GM12878 (cell line): ENCODE measurements around the gene SEMA5B. TPM values are rescaled to one million over a fixed set of nuclear protein-coding genes. Genes with fewer than 3 reads are reported as not detected.

ENCODE experiments used
- ATAC-seq: fragments of 200-7000 bp; cut with Tn5 transposase; 3 replicates; pipeline ENCODE4 v1.9.1; 2020; ENCODE audit warnings: mild to moderate bottlenecking, moderate library complexity
- BruUV-seq: library from RNA; stranded (reverse); fragments of 400-500 nt; replicated peaks from 2 replicates; lab custom pipeline; 2021; lab: Mats Ljungman, UMichigan
- CTCF ChIA-PET: fragments of 300-600 bp; sonication (Branson Sonifier 250); formaldehyde crosslinking; extraction: SDS; loops from one replicate; lab custom pipeline; 2021; ENCODE audit warnings: inconsistent platforms; lab: Yijun Ruan, JAX
- POLR2A ChIA-PET: fragments of 350-600 bp; formaldehyde crosslinking; extraction: SDS; loops from one replicate; lab custom pipeline; 2021; ENCODE audit warnings: inconsistent platforms; lab: Charles Lee
- RAD21 ChIA-PET: fragments of 300-600 bp; sonication (Branson Sonifier 250); formaldehyde crosslinking; loops from one replicate; lab custom pipeline; 2023; ENCODE audit warnings: antibody characterized with exemption; ENCODE audit not compliant: unreplicated experiment; lab: Charles Lee
- SMC1A ChIA-PET: fragments of 300-600 bp; sonication (Branson Sonifier 250); formaldehyde crosslinking; loops from one replicate; lab custom pipeline; 2023; ENCODE audit not compliant: unreplicated experiment, uncharacterized antibody; lab: Charles Lee
- DNase-seq: peaks from one replicate; pipeline ENCODE4 v3.0.0-alpha.2; 2011; ENCODE audit warnings: low read depth, low spot score
- FAIRE-seq: peaks from 3 replicates; lab custom pipeline; 2011; peaks lifted over from hg19 to GRCh38; lab: Jason Lieb, UNC
- H2AFZ ChIP-seq: 2 replicates; pipeline ENCODE4 v1.6.0; 2011; ENCODE audit warnings: low read depth, low read length, control low read depth; ENCODE audit not compliant: control insufficient read depth
- H3K27ac ChIP-seq: 2 replicates; pipeline ENCODE4 v1.5.1; 2011; ENCODE audit warnings: control low read depth; ENCODE audit not compliant: control insufficient read depth, insufficient read depth
- H3K27me3 ChIP-seq, 2 experiments: replicated peaks in 1 of 2; 2 replicates each; pipeline versions ENCODE4 v1.6.0 to v1.6.1; 2011; ENCODE audit warnings: low read length in 1 of 2; ENCODE audit not compliant: control insufficient read depth in 2 of 2, insufficient read depth in 2 of 2
- H3K36me3 ChIP-seq, 2 experiments: 2 replicates each; pipeline ENCODE4 v1.5.1; 2011; ENCODE audit warnings: low read length in 1 of 2; ENCODE audit not compliant: control insufficient read depth in 2 of 2, insufficient read depth in 2 of 2
- H3K4me1 ChIP-seq: 2 replicates; pipeline ENCODE4 v1.6.1; 2011; ENCODE audit warnings: mild to moderate bottlenecking, low read length, moderate library complexity, mixed read lengths; ENCODE audit not compliant: control insufficient read depth, insufficient read depth
- H3K4me2 ChIP-seq: 2 replicates; pipeline ENCODE4 v1.6.0; 2011; ENCODE audit warnings: control low read depth; ENCODE audit not compliant: control insufficient read depth, insufficient read depth
- H3K4me3 ChIP-seq: fragments of 200-600 bp; sonication (generic); 2 replicates; pipeline ENCODE4 v1.5.1; 2016
- H3K79me2 ChIP-seq: 2 replicates; pipeline ENCODE4 v1.6.0; 2011; ENCODE audit warnings: low read length; ENCODE audit not compliant: control insufficient read depth, insufficient read depth
- H3K9ac ChIP-seq: 2 replicates; pipeline ENCODE4 v1.8.0; 2011; ENCODE audit warnings: low read length, control low read depth, mixed read lengths; ENCODE audit not compliant: control insufficient read depth, insufficient read depth
- H3K9me3 ChIP-seq: replicated peaks from 3 replicates; pipeline ENCODE4 v1.5.1; 2011; ENCODE audit warnings: mild to moderate bottlenecking, low read length; ENCODE audit not compliant: control insufficient read depth, insufficient read depth
- H4K20me1 ChIP-seq: 2 replicates; pipeline ENCODE4 v1.6.0; 2011; ENCODE audit not compliant: control insufficient read depth, insufficient read depth
- BCLAF1 ChIP-seq: fragments of 450-650 bp; IDR thresholded peaks from 2 replicates; pipeline ENCODE4 v1.6.1; 2017; ENCODE audit warnings: antibody characterized with exemption, mild to moderate bottlenecking, moderate library complexity
- DPF2 ChIP-seq: fragments of 450-650 bp; IDR thresholded peaks from 2 replicates; pipeline ENCODE4 v1.6.1; 2017; ENCODE audit warnings: mild to moderate bottlenecking
- EED ChIP-seq: sonication (generic); IDR thresholded peaks from 2 replicates; pipeline ENCODE4 v1.6.1; 2016; ENCODE audit warnings: antibody characterized with exemption, low read depth
- JUND ChIP-seq: IDR thresholded peaks from 2 replicates; pipeline ENCODE4 v1.6.1; 2012; ENCODE audit warnings: low read depth, mild to moderate bottlenecking, low read length, improper control_type of control experiment, moderate library complexity
- MAX ChIP-seq: IDR thresholded peaks from 2 replicates; pipeline ENCODE4 v1.6.1; 2012; ENCODE audit warnings: low read depth, low read length, improper control_type of control experiment
- SMAD1 ChIP-seq: fragments of 450-650 bp; IDR thresholded peaks from 2 replicates; pipeline ENCODE4 v1.6.1; 2018; ENCODE audit warnings: mild to moderate bottlenecking, low read depth; ENCODE audit not compliant: partially characterized antibody
- SUZ12 ChIP-seq: fragments of 200-600 bp; sonication (generic); IDR thresholded peaks from one replicate; pipeline ENCODE4 v1.6.1; 2018; ENCODE audit warnings: antibody characterized with exemption, mild to moderate bottlenecking; ENCODE audit not compliant: unreplicated experiment
- WGBS: methylation state at CpG from one replicate; pipeline ENCODE4 v1.1.6; 2016; ENCODE audit warnings: low lambda C conversion rate; ENCODE audit not compliant: insufficient replicate concordance, insufficient coverage; ENCODE audit errors: missing lambda C conversion rate; 5-methylcytosine and 5-hydroxymethylcytosine counted together
- in situ Hi-C: fragments of 300-500 bp; cut with MboI; formaldehyde crosslinking; loops from 9 replicates; pipeline ENCODE4 v1.14.3; 2018; ENCODE audit warnings: mixed read lengths
- intact Hi-C: fragments of 100-400 bp; cut with micrococcal nuclease; formaldehyde crosslinking; loops from one replicate; pipeline ENCODE4 v1.14.2; 2022; ENCODE audit not compliant: unreplicated experiment
- polyA plus RNA-seq, 11 experiments: library from polyadenylated mRNA; depleted of rRNA in 4 of 11; unstranded in 6 of 11; stranded (reverse) in 5 of 11; fragments of >200 nt; fragmentation: Nextera tagmentation in 4 of 11; fragmentation: Illumina TruSeq in 1 of 11; extraction: Ambion mirVana in 4 of 11; extraction: Trizol in 1 of 11; gene quantifications; 1 replicate in 1 of 11; 2 replicates in 10 of 11; pipeline versions ENCODE4 v1.2.1 to v1.2.3, GENCODE V29; 2011 to 2016; ENCODE audit warnings: inconsistent platforms in 2 of 11, missing spikeins in 2 of 11, low read depth in 1 of 11
- total RNA-seq, 4 experiments: library from RNA; depleted of rRNA in 3 of 4; stranded (reverse); fragments of >200 nt in 3 of 4; fragmentation: Illumina TruSeq in 1 of 4; extraction: Trizol in 1 of 4; gene quantifications; 2 replicates each; pipeline versions ENCODE4 v1.2.1 to v1.2.3, GENCODE V29; 2013 to 2021

The SEMA5B gene
- total and polyA plus RNA-seq, 10 of the 15 experiments (the other 5 are each of a cell fraction or from before 2014, with no cell fraction given), result 0.05 TPM; not detected in 9

GRCh38 chr3:123048480-123049237, 21.1 kb upstream of the SEMA5B start:
- Histone ChIP-seq H3K4me3 (no peak overlapping the region), H3K9ac (no peak overlapping the region), H4K20me1 (no peaks in the 10 kb centered on the region), H3K79me2 (no peaks in the 10 kb centered on the region), H2AFZ (no peak overlapping the region), H3K27me3 (peaks cover 2 to 3% of the 10 kb centered on the region in 2 experiments; a peak in 2 of 4 replicates), H3K4me2 (no peak overlapping the region), H3K27ac (no peak overlapping the region), H3K36me3 (no peaks in the 10 kb centered on the region), H3K9me3 (no peaks in the 10 kb centered on the region), H3K4me1 (no peaks in the 10 kb centered on the region)
- ChIA-PET SMC1A (interaction anchor here (1.1 to 1.3 kb wide), 3 partner anchors 18 to 292 kb away, joined by 3 to 4 read pairs (median 3); partner anchors contain the start of gene PDIA5), CTCF (interaction anchor here (0.7 kb wide), 1 partner anchor 109 kb away, joined by 3 read pairs; no protein-coding TSS in a partner anchor), POLR2A (no interaction called here), RAD21 (no interaction called here)
- WGBS, result 55% methylated on average over 13 of the region's 13 CpGs
- TF ChIP-seq SUZ12 (no peak), SMAD1 (no peak), JUND (no peak), DPF2 (no peak), MAX (no peak), BCLAF1 (no peak), EED (no peak)
- in situ Hi-C loops (no loop called here), intact Hi-C loops (no loop called here)
- FAIRE-seq, result no peak
- ATAC-seq, result no peak
- DNase-seq, result no peak
- no TSS peak for BruUV-seq
